ENCODE measurements around the gene ANGPTL2. TPM values are rescaled to one million over a fixed set of nuclear protein-coding genes. Genes with fewer than 3 reads are reported as not detected.

Gene ANGPTL2
- polyA plus RNA-seq, 2 of the 4 experiments (the other 2 are of a cell fraction) = 0.06 TPM; not detected in 1

DNA sequence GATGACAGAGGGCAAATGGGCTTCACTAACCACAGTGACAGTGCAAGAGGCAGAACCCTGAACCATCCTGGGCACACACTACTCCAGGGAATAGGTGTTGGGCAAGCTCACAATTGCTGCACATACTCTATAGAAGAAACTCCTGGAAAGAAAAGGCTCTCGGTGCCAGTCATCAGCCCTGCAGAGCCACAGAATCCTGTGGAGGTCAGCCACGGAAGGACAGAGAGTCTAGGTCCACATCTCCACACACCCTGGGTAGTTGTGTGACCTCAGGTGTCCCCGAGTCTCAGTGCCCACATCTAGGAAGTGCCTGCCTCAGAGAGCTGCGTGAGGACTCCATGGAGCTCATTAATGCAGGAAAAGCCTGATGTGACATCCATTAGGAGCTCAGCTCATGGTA is 16.0 kb upstream of the ANGPTL2 start:
- H3K4me2 ChIP-seq = no peak overlapping the region
- DNase-seq (ENCODE audit: low read depth in 1 of 2, low spot score in 1 of 2) = no peak
- POLR2A ChIA-PET = no interaction called here

More for the DNA sequence above, 16.0 kb upstream of the ANGPTL2 start:
- TF ChIP-seq, protein P1, sequence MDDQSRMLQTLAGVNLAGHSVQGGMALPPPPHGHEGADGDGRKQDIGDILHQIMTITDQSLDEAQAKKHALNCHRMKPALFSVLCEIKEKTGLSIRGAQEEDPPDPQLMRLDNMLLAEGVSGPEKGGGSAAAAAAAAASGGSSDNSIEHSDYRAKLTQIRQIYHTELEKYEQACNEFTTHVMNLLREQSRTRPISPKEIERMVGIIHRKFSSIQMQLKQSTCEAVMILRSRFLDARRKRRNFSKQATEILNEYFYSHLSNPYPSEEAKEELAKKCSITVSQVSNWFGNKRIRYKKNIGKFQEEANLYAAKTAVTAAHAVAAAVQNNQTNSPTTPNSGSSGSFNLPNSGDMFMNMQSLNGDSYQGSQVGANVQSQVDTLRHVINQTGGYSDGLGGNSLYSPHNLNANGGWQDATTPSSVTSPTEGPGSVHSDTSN (IDR thresholded peaks at IDR 0.05) = no peak
- TF ChIP-seq BHLHE40 (IDR thresholded peaks at IDR 0.05; ENCODE audit: low read depth, low read length) (no peak), REST (IDR thresholded peaks at IDR 0.05) (no peak), TP53 (CRISPR knock-in tag; IDR thresholded peaks at IDR 0.05) (no peak), POLR2A (IDR thresholded peaks at IDR 0.05; ENCODE audit: low read length) (no peak), ESRRA (IDR thresholded peaks at IDR 0.05; ENCODE audit: borderline replicate concordance, low read length) (no peak), CEBPB (IDR thresholded peaks at IDR 0.05) (no peak), JUNB (IDR thresholded peaks at IDR 0.05) (no peak), CTCF (IDR thresholded peaks at IDR 0.05) (no peak), RARB (CRISPR knock-in tag; IDR thresholded peaks at IDR 0.05) (no peak), POLR2AphosphoS2 (conservative IDR thresholded peaks at IDR 0.05; ENCODE audit: low read length) (no peak), HOXB13 (CRISPR knock-in tag; IDR thresholded peaks at IDR 0.05; ENCODE audit: low read depth) (no peak), KDM5A (IDR thresholded peaks at IDR 0.05) (no peak), PHF8 (IDR thresholded peaks at IDR 0.05; ENCODE audit: borderline replicate concordance, low read depth) (no peak), EHMT2 (IDR thresholded peaks at IDR 0.05; ENCODE audit: low read depth) (no peak), FOXS1 (CRISPR knock-in tag; IDR thresholded peaks at IDR 0.05) (no peak)
- TF ChIP-seq, protein P2, sequence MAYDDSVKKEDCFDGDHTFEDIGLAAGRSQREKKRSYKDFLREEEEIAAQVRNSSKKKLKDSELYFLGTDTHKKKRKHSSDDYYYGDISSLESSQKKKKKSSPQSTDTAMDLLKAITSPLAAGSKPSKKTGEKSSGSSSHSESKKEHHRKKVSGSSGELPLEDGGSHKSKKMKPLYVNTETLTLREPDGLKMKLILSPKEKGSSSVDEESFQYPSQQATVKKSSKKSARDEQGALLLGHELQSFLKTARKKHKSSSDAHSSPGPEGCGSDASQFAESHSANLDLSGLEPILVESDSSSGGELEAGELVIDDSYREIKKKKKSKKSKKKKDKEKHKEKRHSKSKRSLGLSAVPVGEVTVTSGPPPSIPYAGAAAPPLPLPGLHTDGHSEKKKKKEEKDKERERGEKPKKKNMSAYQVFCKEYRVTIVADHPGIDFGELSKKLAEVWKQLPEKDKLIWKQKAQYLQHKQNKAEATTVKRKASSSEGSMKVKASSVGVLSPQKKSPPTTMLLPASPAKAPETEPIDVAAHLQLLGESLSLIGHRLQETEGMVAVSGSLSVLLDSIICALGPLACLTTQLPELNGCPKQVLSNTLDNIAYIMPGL (CRISPR knock-in tag; IDR thresholded peaks at IDR 0.05; ENCODE audit: borderline replicate concordance) = no peak
- TF ChIP-seq, protein P3, sequence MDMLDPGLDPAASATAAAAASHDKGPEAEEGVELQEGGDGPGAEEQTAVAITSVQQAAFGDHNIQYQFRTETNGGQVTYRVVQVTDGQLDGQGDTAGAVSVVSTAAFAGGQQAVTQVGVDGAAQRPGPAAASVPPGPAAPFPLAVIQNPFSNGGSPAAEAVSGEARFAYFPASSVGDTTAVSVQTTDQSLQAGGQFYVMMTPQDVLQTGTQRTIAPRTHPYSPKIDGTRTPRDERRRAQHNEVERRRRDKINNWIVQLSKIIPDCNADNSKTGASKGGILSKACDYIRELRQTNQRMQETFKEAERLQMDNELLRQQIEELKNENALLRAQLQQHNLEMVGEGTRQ (IDR thresholded peaks at IDR 0.05) = no peak
- TF ChIP-seq, protein P4, sequence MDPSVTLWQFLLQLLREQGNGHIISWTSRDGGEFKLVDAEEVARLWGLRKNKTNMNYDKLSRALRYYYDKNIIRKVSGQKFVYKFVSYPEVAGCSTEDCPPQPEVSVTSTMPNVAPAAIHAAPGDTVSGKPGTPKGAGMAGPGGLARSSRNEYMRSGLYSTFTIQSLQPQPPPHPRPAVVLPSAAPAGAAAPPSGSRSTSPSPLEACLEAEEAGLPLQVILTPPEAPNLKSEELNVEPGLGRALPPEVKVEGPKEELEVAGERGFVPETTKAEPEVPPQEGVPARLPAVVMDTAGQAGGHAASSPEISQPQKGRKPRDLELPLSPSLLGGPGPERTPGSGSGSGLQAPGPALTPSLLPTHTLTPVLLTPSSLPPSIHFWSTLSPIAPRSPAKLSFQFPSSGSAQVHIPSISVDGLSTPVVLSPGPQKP (IDR thresholded peaks at IDR 0.05; ENCODE audit: low read depth, low read length) = no peak
- no peak for ATAC-seq
- no peak overlapping the region for H3K27ac ChIP-seq
- peaks cover 15% of the 10 kb centered on the region for H3K4me1 ChIP-seq
- no peak overlapping the region for H3K4me3 ChIP-seq
- CTCF ChIA-PET = no interaction called here
- no peaks in the 10 kb centered on the region for H3K9me3 ChIP-seq
- WGBS (ENCODE audit: missing lambda C conversion rate) = 80% methylated on average over 4 of the region's 4 CpGs
- FAIRE-seq = no peak

Data from A549 (cell line).